Neural progenitor cell (in vitro differentiated cells): Measurements from ENCODE around the gene INS. TPM values are rescaled to one million over a fixed set of nuclear protein-coding genes. Genes with fewer than 3 reads are reported as not detected.

ENCODE experiments used
- DNase-seq: peaks from one replicate; pipeline ENCODE4 v3.0.0-alpha.2; 2016; ENCODE audit warnings: low spot score
- H2AFZ ChIP-seq: fragments of 200-600 bp; sonication (generic); replicated peaks from 2 replicates; pipeline ENCODE4 v1.6.1; 2016; ENCODE audit warnings: antibody characterized with exemption
- H3F3A ChIP-seq: fragments of 200-600 bp; sonication (generic); 2 replicates; pipeline ENCODE4 v1.6.1; 2016; ENCODE audit warnings: antibody characterized with exemption, low read depth
- H3K27ac ChIP-seq: fragments of 200-600 bp; sonication (generic); 2 replicates; pipeline ENCODE4 v1.5.1; 2016; ENCODE audit warnings: mild to moderate bottlenecking
- H3K27me3 ChIP-seq: fragments of 200-600 bp; sonication (generic); 2 replicates; pipeline ENCODE4 v1.6.1; 2016; ENCODE audit warnings: mild to moderate bottlenecking, moderate library complexity
- H3K36me3 ChIP-seq: fragments of 200-600 bp; sonication (generic); 2 replicates; pipeline ENCODE4 v1.5.1; 2016
- H3K4me1 ChIP-seq: fragments of 200-600 bp; sonication (generic); 2 replicates; pipeline ENCODE4 v1.6.1; 2016; ENCODE audit warnings: mixed run types
- H3K4me2 ChIP-seq: fragments of 200-600 bp; sonication (generic); 2 replicates; pipeline ENCODE4 v1.6.1; 2016
- H3K4me3 ChIP-seq: fragments of 200-600 bp; sonication (generic); 2 replicates; pipeline ENCODE4 v1.5.1; 2016
- H3K79me2 ChIP-seq: fragments of 200-600 bp; sonication (generic); 2 replicates; pipeline ENCODE4 v1.6.1; 2016; ENCODE audit warnings: low read depth
- H3K9ac ChIP-seq: fragments of 200-600 bp; sonication (generic); 2 replicates; pipeline ENCODE4 v1.6.1; 2016
- H3K9me3 ChIP-seq: fragments of 200-600 bp; sonication (generic); 2 replicates; pipeline ENCODE4 v1.5.1; 2016; ENCODE audit warnings: low read depth
- H4K20me1 ChIP-seq: fragments of 200-600 bp; sonication (generic); 2 replicates; pipeline ENCODE4 v1.6.1; 2016; ENCODE audit warnings: low read depth
- H3K27ac Mint-ChIP-seq: 3 replicates; pipeline ENCODE4 v1.8.0; 2021; ENCODE audit warnings: mixed read lengths
- H3K27me3 Mint-ChIP-seq: 2 replicates; pipeline ENCODE4 v1.8.0; 2022; ENCODE audit warnings: low read depth, mild to moderate bottlenecking, inconsistent platforms, moderate library complexity, mixed read lengths; ENCODE audit not compliant: insufficient read depth
- H3K36me3 Mint-ChIP-seq: 3 replicates; pipeline ENCODE4 v1.8.0; 2021; ENCODE audit warnings: mixed read lengths
- H3K4me1 Mint-ChIP-seq: 3 replicates; pipeline ENCODE4 v1.8.0; 2021; ENCODE audit warnings: mixed read lengths
- H3K4me3 Mint-ChIP-seq: 3 replicates; pipeline ENCODE4 v1.8.0; 2021; ENCODE audit warnings: mild to moderate bottlenecking, moderate library complexity, mixed read lengths
- H3K9me3 Mint-ChIP-seq: 3 replicates; pipeline ENCODE4 v1.8.0; 2020; ENCODE audit warnings: mixed read lengths
- CTCF ChIP-seq: fragments of 200-600 bp; sonication (generic); IDR thresholded peaks from 2 replicates; pipeline ENCODE4 v1.5.1; 2017; ENCODE audit warnings: antibody characterized with exemption, mild to moderate bottlenecking
- EZH2 ChIP-seq: fragments of 200-600 bp; sonication (generic); IDR thresholded peaks from 2 replicates; pipeline ENCODE4 v1.6.1; 2017; ENCODE audit warnings: antibody characterized with exemption, mild to moderate bottlenecking, moderate library complexity
- EZH2phosphoT487 ChIP-seq: fragments of 200-600 bp; sonication (generic); IDR thresholded peaks from 2 replicates; pipeline ENCODE4 v1.6.1; 2017; ENCODE audit warnings: antibody characterized with exemption
- total RNA-seq: library from RNA; depleted of rRNA; stranded (reverse); fragments of >200 nt; gene quantifications from 2 replicates; pipeline ENCODE4 v1.2.3, GENCODE V29; 2015; ENCODE audit warnings: low replicate concordance

INS gene
- total RNA-seq, 1 donor from 2014 or later: not detected

GRCh38 chr11:2148595-2148994 is 12.4 kb downstream of the INS start:
- H3K4me3 Mint-ChIP-seq: peak overlapping the region; percentile 46
- no peak overlapping the region for H3K9ac ChIP-seq
- peaks cover 41% of the 10 kb centered on the region for H3K27me3 Mint-ChIP-seq
- DNase-seq: no peak
- H3K4me2 ChIP-seq: peak overlapping the region; percentile 66
- peaks cover 43% of the 10 kb centered on the region for H3K4me1 Mint-ChIP-seq
- H3F3A ChIP-seq: peaks cover 23% of the 10 kb centered on the region
- peaks cover 44% of the 10 kb centered on the region for H3K4me1 ChIP-seq
- H3K9me3 ChIP-seq: no peaks in the 10 kb centered on the region
- no peak for TF ChIP-seq EZH2phosphoT487
- TF ChIP-seq EZH2: no peak
- TF ChIP-seq CTCF: no peak
- no peak overlapping the region for H3K27ac Mint-ChIP-seq
- H2AFZ ChIP-seq: no peak overlapping the region
- H3K36me3 ChIP-seq: no peaks in the 10 kb centered on the region
- H3K4me3 ChIP-seq: no peak overlapping the region
- peaks cover 58% of the 10 kb centered on the region for H3K27me3 ChIP-seq
- no peaks in the 10 kb centered on the region for H3K9me3 Mint-ChIP-seq
- H3K36me3 Mint-ChIP-seq: no peaks in the 10 kb centered on the region
- no peak overlapping the region for H3K27ac ChIP-seq
- no peaks in the 10 kb centered on the region for H3K79me2 ChIP-seq
- peaks cover 19% of the 10 kb centered on the region for H4K20me1 ChIP-seq

- peaks cover 23% of the 10 kb centered on the region for H3F3A ChIP-seq
- H3K27ac Mint-ChIP-seq: no peak overlapping the region
- peak overlapping the region; percentile 66 for H3K4me2 ChIP-seq
- H3K36me3 Mint-ChIP-seq: no peaks in the 10 kb centered on the region
- peaks cover 43% of the 10 kb centered on the region for H3K4me1 Mint-ChIP-seq
- no peaks in the 10 kb centered on the region for H3K9me3 Mint-ChIP-seq
- peaks cover 44% of the 10 kb centered on the region for H3K4me1 ChIP-seq
- no peak overlapping the region for H2AFZ ChIP-seq
- H3K36me3 ChIP-seq: no peaks in the 10 kb centered on the region
- H3K27ac ChIP-seq: no peak overlapping the region
- H3K9me3 ChIP-seq: no peaks in the 10 kb centered on the region
- H3K4me3 Mint-ChIP-seq: no peak overlapping the region
- peaks cover 53% of the 10 kb centered on the region for H3K27me3 Mint-ChIP-seq
- peaks cover 70% of the 10 kb centered on the region for H3K27me3 ChIP-seq
- H3K4me3 ChIP-seq: no peak overlapping the region
- peaks cover 28% of the 10 kb centered on the region for H4K20me1 ChIP-seq
- no peak overlapping the region for H3K9ac ChIP-seq
- no peak for TF ChIP-seq EZH2
- no peak for TF ChIP-seq CTCF
- TF ChIP-seq EZH2phosphoT487: no peak
- no peaks in the 10 kb centered on the region for H3K79me2 ChIP-seq
- no peak for DNase-seq
These were observed 13.6 kb downstream of the INS start for GRCh38 chr11:2147391-2147790.

- Histone ChIP-seq H3K9me3 (no peaks in the 10 kb centered on the region), H3K9ac (no peak overlapping the region), H3K4me1 (peaks cover 41% of the 10 kb centered on the region), H3K36me3 (no peaks in the 10 kb centered on the region), H3K4me3 (no peak overlapping the region), H3K4me2 (no peak overlapping the region), H3K79me2 (no peaks in the 10 kb centered on the region), H3K27me3 (peaks cover 84% of the 10 kb centered on the region), H3K27ac (no peak overlapping the region), H4K20me1 (peaks cover 42% of the 10 kb centered on the region), H2AFZ (no peak overlapping the region), H3F3A (peaks cover 21% of the 10 kb centered on the region)
- H3K27ac Mint-ChIP-seq: no peak overlapping the region
- H3K4me1 Mint-ChIP-seq: peaks cover 37% of the 10 kb centered on the region
- TF ChIP-seq EZH2 (no peak), CTCF (no peak), EZH2phosphoT487 (no peak)
- no peaks in the 10 kb centered on the region for H3K36me3 Mint-ChIP-seq
- DNase-seq: no peak
- peak overlapping the region; percentile 55 for H3K4me3 Mint-ChIP-seq
- peaks cover 63% of the 10 kb centered on the region for H3K27me3 Mint-ChIP-seq
- H3K9me3 Mint-ChIP-seq: no peaks in the 10 kb centered on the region
These were observed 15.0 kb downstream of the INS start for GRCh38 chr11:2146051-2146450.
